DMS53 treated with DMSO at 0.1 percent for 48 hours (cell line): ENCODE results near the gene NID1.
A peak's percentile ranks its signal among the peaks of the same experiment; 100 is the strongest.

Experiments used
- DNase-seq: peaks from one replicate; lab custom pipeline; 2025; ENCODE audit not compliant: unreplicated experiment; lab: John Stamatoyannopoulos, UW

Gene NID1

GRCh38 chr1:236067854-236068454 is 3.1 kb upstream of the NID1 start:
- no peak for DNase-seq

- no peak for DNase-seq
Measured at GRCh38 chr1:236066828-236067386, 2.0 kb upstream of the NID1 start.

DNA sequence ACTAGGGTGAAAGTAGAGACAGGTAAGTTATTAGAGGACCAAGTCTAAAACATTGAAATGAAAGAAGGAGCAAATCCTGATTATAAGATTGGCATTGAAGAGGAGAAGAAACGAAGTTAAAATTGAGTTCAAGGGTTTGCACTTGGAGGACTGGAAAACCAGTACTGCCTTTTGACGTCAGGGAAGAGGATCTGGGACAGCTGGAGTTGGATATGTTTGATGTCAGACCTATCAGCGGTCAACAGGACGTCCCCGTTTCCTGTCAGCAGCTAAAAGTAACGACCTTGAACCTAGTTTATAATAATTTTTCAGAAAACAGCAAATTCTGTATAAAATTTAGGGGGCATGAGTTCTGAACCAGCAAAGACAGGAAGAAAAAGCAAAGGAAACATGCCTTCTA is 1.2 kb upstream of the NID1 start:
- DNase-seq: no peak

DNA sequence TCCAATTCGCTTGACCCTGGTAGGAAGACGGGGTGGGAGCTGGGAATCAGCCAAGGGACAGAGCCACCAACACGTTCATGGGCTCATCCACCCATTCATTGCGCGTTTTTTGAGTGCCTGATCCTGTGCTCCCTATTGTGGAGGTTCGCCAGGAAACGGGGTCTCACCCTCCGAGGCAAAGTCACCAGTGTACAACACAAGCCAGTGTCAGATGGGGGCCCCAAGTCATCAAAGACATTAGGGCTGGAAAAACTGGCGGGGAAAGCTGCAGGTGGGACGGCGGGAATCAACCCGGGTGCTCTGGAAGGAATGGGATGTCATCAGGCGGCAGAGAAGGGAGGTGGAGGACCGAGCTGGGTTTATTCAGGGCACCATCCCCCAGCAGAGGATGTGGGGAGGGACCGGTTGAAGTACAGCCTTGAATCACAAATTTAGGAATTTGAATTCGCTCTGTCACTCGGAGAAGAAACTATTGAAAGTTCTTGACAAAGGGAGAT is 667 bp upstream of the NID1 start:
- no peak for DNase-seq

DNA sequence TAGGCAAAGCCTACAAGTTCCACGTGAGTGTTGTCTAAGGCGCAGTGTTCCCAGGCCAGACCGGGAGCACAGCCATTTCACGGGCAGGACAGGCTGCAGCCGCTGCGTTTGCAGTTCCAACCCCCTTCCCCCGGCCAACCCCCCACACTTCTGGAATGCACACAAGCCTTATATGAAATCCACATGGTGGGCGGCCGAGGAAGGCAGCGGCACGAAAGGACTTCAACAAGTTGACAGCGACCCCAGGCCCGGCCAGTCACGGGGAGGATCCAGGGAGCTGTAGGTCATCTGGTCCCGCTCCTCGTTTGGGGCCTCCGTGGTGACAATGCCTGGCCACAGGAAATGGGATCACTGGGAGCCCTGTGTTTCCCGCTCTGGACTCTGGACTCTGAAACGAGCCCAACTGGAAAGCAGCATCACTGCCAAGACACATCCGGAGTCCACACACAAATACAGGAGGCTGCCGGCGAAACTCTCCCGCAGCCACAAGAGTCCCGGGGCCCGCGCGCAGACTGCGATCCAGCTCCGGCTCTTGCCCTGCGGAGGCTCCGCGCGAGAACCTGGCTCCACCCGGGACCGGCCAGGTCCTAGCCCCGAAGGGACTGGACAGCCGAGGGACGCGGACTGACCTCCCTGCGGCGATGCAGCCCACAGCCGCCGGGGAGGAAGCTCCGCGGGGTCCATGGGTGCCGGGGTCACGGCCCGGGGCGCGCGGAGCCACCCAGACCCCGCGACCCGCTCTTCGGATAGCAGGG is 794 bp downstream of the NID1 start:
- DNase-seq: peak; percentile 59

GRCh38 chr1:236063551-236063918 is 1.4 kb downstream of the NID1 start:
- peak; percentile 0 for DNase-seq

- DNase-seq: no peak
Measured at GRCh38 chr1:236060286-236060685, 4.6 kb downstream of the NID1 start.

DNA sequence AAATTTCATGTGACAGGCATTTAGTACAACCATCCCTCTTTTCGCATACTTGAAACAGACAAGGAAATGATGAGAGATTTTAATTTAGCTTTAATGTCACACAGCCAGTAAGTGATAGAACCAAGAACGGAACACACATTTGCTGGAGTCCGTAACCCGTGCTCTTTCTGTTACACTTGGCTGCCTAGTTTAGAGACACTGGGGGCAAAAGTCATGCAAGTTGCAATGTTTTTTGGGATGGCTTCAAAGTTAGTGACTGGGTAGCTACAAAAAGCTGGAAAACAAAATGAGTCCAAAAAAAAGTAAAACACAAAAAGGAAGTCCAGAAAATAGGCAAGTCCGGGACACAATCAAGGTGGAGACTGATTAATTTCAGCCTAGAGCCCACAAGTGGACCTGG is 5.9 kb downstream of the NID1 start:
- no peak for DNase-seq

DNA sequence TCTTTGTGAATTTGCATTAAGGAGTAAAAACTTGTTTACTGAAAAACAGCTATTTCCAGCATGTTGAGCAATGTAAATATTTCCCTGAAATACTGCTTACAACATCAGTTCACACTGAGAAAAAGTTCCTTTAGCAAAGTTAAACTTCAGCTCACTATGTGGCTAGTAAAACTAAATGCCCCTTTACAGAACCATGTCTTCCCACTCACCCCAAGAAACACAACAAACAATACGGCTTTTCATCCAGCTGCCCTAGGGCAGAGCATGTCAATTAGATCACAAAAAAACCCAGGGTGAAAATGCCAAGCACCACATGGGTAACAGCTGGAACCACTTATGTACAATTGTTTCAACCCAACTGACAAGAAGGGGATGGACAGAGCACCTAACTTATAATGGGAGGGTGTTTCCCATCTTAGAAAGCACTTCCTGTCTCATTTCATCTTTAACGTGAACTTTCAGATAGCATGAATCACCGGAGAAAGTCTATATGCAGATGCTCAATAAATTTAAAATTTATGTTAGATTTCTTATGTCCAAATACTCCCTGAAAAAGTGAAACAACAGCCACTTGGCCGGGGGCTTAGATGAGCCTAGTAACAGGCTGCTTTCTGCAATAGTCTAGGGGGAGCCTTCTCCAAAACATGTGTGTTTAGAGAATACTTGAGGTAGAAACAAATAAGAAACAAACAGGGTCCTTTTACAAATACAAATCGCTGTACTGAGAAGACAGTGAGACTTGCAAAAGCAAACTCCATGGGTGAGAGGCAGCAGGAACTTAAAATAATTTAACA is 6.6 kb downstream of the NID1 start:
- no peak for DNase-seq

- DNase-seq: no peak
Measured at GRCh38 chr1:236057546-236057945, 7.3 kb downstream of the NID1 start.

DNA sequence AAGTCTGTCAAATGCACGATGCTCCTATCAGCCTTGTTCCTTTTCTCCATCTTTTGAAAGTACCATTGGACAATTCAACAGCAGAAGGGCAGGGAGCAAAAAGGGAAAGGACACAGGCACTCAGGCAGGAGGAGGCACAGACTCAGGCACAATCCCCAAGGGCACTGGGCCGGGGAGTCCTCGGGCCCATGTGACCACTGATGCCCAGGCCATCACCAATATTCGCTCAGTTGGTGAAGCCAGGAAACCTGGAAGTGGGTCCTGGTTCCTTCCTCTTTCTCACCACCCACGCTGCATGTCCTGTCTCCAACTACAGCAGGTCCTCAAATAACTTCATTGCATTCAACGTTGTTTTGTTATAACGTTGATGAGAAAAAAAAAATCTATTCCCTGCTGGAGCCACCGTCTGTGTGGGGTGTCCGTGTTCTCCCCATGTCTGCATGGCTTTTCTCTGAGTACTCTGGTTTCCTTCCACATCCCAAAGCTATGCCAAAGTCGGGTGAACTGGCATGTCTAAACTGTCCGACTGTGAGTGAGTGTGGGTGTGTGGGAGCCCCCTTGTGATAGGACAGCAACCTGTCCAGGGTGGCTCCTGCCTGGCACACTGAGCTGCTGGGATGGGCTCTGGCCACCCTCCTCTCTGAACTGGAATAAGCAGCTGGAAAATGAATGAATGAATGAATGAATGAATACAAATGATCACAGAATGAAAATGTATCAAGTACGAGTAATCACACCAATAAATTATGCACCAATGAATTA is 12.5 kb downstream of the NID1 start:
- no peak for DNase-seq

DNA sequence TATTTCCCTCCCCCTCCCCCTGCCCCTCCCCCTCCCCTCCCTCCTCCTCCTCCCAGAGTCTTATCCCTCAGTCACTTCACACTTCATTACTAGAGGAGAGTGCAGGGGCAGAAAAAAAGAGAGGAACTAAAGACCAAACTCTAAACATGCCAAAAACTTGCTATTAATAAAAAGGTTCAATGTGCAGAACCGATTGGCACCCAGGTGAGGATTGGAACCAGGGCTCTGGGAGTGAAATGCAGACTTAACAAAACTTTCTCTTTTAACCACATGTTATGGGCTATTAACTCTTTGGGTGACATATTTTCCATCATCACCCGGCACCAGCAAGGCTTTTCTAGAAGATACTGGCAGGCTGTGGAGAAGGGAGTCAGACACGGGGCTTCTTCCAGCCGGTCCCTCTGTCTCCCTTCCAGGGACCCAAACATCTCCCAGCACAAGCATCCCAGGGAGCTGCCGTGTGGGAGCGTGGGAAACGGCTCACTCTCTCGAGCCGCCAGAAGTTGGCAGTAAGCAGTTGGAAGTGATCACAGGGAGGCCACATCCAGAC is 13.6 kb downstream of the NID1 start:
- DNase-seq: no peak

GRCh38 chr1:236045771-236046170 is 19.1 kb downstream of the NID1 start:
- no peak for DNase-seq

DNA sequence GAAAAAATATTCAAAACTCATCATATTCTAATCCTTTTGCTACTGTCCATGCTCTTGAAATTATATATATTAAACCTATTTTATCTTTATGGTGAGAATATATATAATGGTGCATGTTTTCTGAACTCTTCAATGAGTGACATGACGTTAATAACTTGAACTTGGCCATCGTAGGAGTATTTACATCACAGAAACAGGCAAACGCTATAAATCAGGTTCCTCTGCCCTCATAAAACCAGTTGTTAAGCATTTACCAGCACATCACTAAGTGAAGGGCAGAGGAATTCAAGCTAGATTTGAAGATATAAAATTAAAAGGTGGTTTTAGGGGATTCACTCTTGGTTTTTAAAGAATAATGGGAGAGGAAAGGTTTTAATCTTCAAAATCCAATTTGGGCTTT is 20.5 kb downstream of the NID1 start:
- no peak for DNase-seq

GRCh38 chr1:236041631-236042618 is 23.0 kb downstream of the NID1 start:
- DNase-seq: no peak

GRCh38 chr1:236039740-236040685 is 24.9 kb downstream of the NID1 start:
- DNase-seq: peak; percentile 58

GRCh38 chr1:236038034-236038433 is 26.9 kb downstream of the NID1 start:
- no peak for DNase-seq

DNA sequence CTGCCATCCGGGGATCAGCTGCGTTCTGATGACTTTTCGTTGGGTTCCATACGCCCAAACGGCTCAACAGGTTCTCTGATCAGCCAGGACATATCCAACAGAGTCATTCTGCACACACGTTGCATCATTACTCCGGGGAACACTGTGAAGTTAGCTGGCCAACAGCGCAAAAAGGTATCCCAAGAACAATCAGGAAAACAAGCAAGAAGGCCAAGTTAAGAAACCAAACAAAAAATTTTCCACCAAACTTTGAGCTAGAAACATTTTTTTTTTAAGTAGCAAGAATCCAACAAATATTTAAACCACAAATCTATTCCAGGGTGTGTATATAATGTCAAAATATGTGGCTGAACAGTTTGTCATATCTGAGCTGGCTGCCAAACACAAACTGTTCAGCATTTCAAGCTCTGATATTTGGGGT is 29.2 kb downstream of the NID1 start:
- no peak for DNase-seq
